ENCODE data around the gene FAM120A. TPM values are rescaled to one million over a fixed set of nuclear protein-coding genes. Genes with fewer than 3 reads are reported as not detected.

The FAM120A gene
- total RNA-seq, 3 donors from 2014 or later: 168 to 215 (median 209) TPM

- no peaks in the 10 kb centered on the region for H3K36me3 ChIP-seq (ENCODE audit: low read depth)
- H3K4me1 ChIP-seq (ENCODE audit: low read depth): peaks cover 11% of the 10 kb centered on the region
- ATAC-seq (no peak), DNase-seq (no peak)
- intact Hi-C loops (cut with DNase I, micrococcal nuclease): no loop called here
- H3K9me3 ChIP-seq: no peaks in the 10 kb centered on the region
- no peak for TF ChIP-seq CTCF (IDR thresholded peaks at IDR 0.05)
- H3K4me3 ChIP-seq: no peak overlapping the region
Measured at GRCh38 chr9:93491593-93492232, 40.2 kb downstream of the FAM120A start.

GRCh38 chr9:93492327-93492726 lies 40.8 kb downstream of the FAM120A start:
- no peak for ATAC-seq
- H3K9me3 ChIP-seq: no peaks in the 10 kb centered on the region
- H3K36me3 ChIP-seq (ENCODE audit: low read depth): no peaks in the 10 kb centered on the region
- peaks cover 11% of the 10 kb centered on the region for H3K4me1 ChIP-seq (ENCODE audit: low read depth)
- no peak overlapping the region for H3K4me3 ChIP-seq
- DNase-seq: no peak
- TF ChIP-seq CTCF (IDR thresholded peaks at IDR 0.05): no peak
- intact Hi-C loops (cut with DNase I, micrococcal nuclease): no loop called here

- no peak for TF ChIP-seq CTCF (IDR thresholded peaks at IDR 0.05)
- no peak for DNase-seq
- H3K36me3 ChIP-seq (ENCODE audit: low read depth): no peaks in the 10 kb centered on the region
- peak; percentile 34 for ATAC-seq
- intact Hi-C loops (cut with DNase I, micrococcal nuclease): no loop called here
- H3K9me3 ChIP-seq: no peaks in the 10 kb centered on the region
- no peak overlapping the region for H3K4me3 ChIP-seq
- H3K4me1 ChIP-seq (ENCODE audit: low read depth): peaks cover 11% of the 10 kb centered on the region
Measured at GRCh38 chr9:93493949-93494348, 42.5 kb downstream of the FAM120A start.

- Histone ChIP-seq H3K36me3 (ENCODE audit: low read depth) (no peaks in the 10 kb centered on the region), H3K4me3 (no peak overlapping the region), H3K4me1 (ENCODE audit: low read depth) (peaks cover 10% of the 10 kb centered on the region), H3K9me3 (no peaks in the 10 kb centered on the region)
- DNase-seq (no peak), ATAC-seq (no peak)
- intact Hi-C loops (cut with DNase I, micrococcal nuclease): no loop called here
- TF ChIP-seq CTCF (IDR thresholded peaks at IDR 0.05): no peak
Measured at GRCh38 chr9:93496285-93496684, 44.8 kb downstream of the FAM120A start.

GRCh38 chr9:93500571-93501298 lies 49.2 kb downstream of the FAM120A start:
- intact Hi-C loops (cut with DNase I, micrococcal nuclease): no loop called here
- Histone ChIP-seq H3K4me1 (ENCODE audit: low read depth) (peaks cover 13% of the 10 kb centered on the region), H3K9me3 (no peaks in the 10 kb centered on the region), H3K36me3 (ENCODE audit: low read depth) (no peaks in the 10 kb centered on the region), H3K4me3 (no peak overlapping the region)
- no peak for DNase-seq
- no peak for ATAC-seq
- no peak for TF ChIP-seq CTCF (IDR thresholded peaks at IDR 0.05)

Measured in mucosa of descending colon (tissue), 3 donors.